SU-DHL-6 (cell line): ENCODE results near the gene TOP3A.

Experiments used
- H2AFZ ChIP-seq: fragments of 200-600 bp; sonication (generic); 2 replicates; pipeline ENCODE4 v1.6.1; 2014; ENCODE audit warnings: low read depth, mild to moderate bottlenecking, moderate library complexity, mixed read lengths, antibody characterized with exemption, low read length; ENCODE audit not compliant: severe bottlenecking
- H3F3A ChIP-seq: fragments of 200-600 bp; shearing (Covaris generic); 2 replicates; pipeline ENCODE4 v1.6.0; 2016; ENCODE audit warnings: antibody characterized with exemption, mild to moderate bottlenecking; ENCODE audit not compliant: insufficient read depth
- H3K27ac ChIP-seq: fragments of 200-600 bp; sonication (generic); 2 replicates; pipeline ENCODE4 v1.5.1; 2016; ENCODE audit warnings: low read depth, mild to moderate bottlenecking, low read length, moderate library complexity, mixed read lengths
- H3K27me3 ChIP-seq: fragments of 200-600 bp; sonication (generic), shearing (Covaris generic); 2 replicates; pipeline ENCODE4 v1.6.0; 2014; ENCODE audit warnings: mild to moderate bottlenecking, low read length
- H3K36me3 ChIP-seq: fragments of 200-600 bp; sonication (generic); 2 replicates; pipeline ENCODE4 v1.6.1; 2014; ENCODE audit warnings: mild to moderate bottlenecking, low read length, mixed read lengths
- H3K4me2 ChIP-seq: fragments of 300-600, 200-600 bp; shearing (Covaris generic), sonication (generic); 2 replicates; pipeline ENCODE4 v1.6.0; 2014; ENCODE audit warnings: low read length, low read depth, mild to moderate bottlenecking; ENCODE audit not compliant: poor library complexity, severe bottlenecking
- H3K4me3 ChIP-seq: fragments of 200-600 bp; sonication (generic); 2 replicates; pipeline ENCODE4 v1.5.1; 2014; ENCODE audit warnings: antibody characterized with exemption, low read length, mild to moderate bottlenecking, mixed read lengths; ENCODE audit not compliant: insufficient read depth, poor library complexity, severe bottlenecking
- H3K79me2 ChIP-seq: fragments of 200-600 bp; sonication (generic); 2 replicates; pipeline ENCODE4 v1.6.1; 2014; ENCODE audit warnings: mild to moderate bottlenecking, low read length, moderate library complexity; ENCODE audit not compliant: insufficient read depth
- H3K9ac ChIP-seq: fragments of 200-600 bp; sonication (generic); 2 replicates; pipeline ENCODE4 v1.7.0; 2014; ENCODE audit warnings: mild to moderate bottlenecking, low read length
- H3K9me2 ChIP-seq: fragments of 200-600 bp; sonication (generic); replicated peaks from 2 replicates; pipeline ENCODE4 v1.6.1; 2014; ENCODE audit warnings: low read length; ENCODE audit not compliant: insufficient read depth
- H3K9me3 ChIP-seq: fragments of 200-600 bp; sonication (generic); 2 replicates; pipeline ENCODE4 v1.6.1; 2014; ENCODE audit warnings: low read length, mixed read lengths; ENCODE audit not compliant: insufficient read depth
- H4K20me1 ChIP-seq: fragments of 200-600 bp; sonication (generic); 2 replicates; pipeline ENCODE4 v1.6.1; 2014; ENCODE audit warnings: low read depth, mild to moderate bottlenecking, antibody characterized with exemption, low read length, moderate library complexity, mixed read lengths
- CTCF ChIP-seq: fragments of 200-600 bp; sonication (generic); IDR thresholded peaks from one replicate; pipeline ENCODE4 v1.5.1; 2017; ENCODE audit warnings: antibody characterized with exemption, mild to moderate bottlenecking, low read length, moderate library complexity; ENCODE audit not compliant: insufficient read depth, poor library complexity, severe bottlenecking
- EZH2phosphoT487 ChIP-seq: fragments of 200-600 bp; sonication (generic), shearing (Covaris generic); conservative IDR thresholded peaks from 2 replicates; pipeline ENCODE4 v1.6.1; 2018; ENCODE audit warnings: mild to moderate bottlenecking, antibody characterized with exemption, low read length, moderate library complexity, mixed read lengths

TOP3A gene

GRCh38 chr17:18235743-18236256 is 79.0 kb downstream of the TOP3A start:
- Histone ChIP-seq H3K27me3 (no peaks in the 10 kb centered on the region), H3K4me2 (no peak overlapping the region), H3K9me2 (no peaks in the 10 kb centered on the region), H3K79me2 (no peaks in the 10 kb centered on the region), H3K27ac (no peak overlapping the region), H3K9ac (no peak overlapping the region), H2AFZ (no peak overlapping the region), H3K4me3 (no peak overlapping the region), H3K9me3 (no peaks in the 10 kb centered on the region), H4K20me1 (no peaks in the 10 kb centered on the region), H3F3A (no peaks in the 10 kb centered on the region), H3K36me3 (no peaks in the 10 kb centered on the region)
- no peak for TF ChIP-seq CTCF
- TF ChIP-seq EZH2phosphoT487 = no peak

GRCh38 chr17:18234853-18235380 is 79.9 kb downstream of the TOP3A start:
- Histone ChIP-seq H3K4me3 (no peak overlapping the region), H3K36me3 (no peaks in the 10 kb centered on the region), H3K27me3 (no peaks in the 10 kb centered on the region), H3K9me3 (no peaks in the 10 kb centered on the region), H2AFZ (no peak overlapping the region), H3K9me2 (no peaks in the 10 kb centered on the region), H3K79me2 (no peaks in the 10 kb centered on the region), H3K4me2 (no peak overlapping the region), H3F3A (no peaks in the 10 kb centered on the region), H3K9ac (no peak overlapping the region), H4K20me1 (no peaks in the 10 kb centered on the region), H3K27ac (no peak overlapping the region)
- TF ChIP-seq CTCF = no peak
- no peak for TF ChIP-seq EZH2phosphoT487

GRCh38 chr17:18233803-18234518 is 80.8 kb downstream of the TOP3A start:
- no peaks in the 10 kb centered on the region for H4K20me1 ChIP-seq
- no peaks in the 10 kb centered on the region for H3K79me2 ChIP-seq
- H3K9ac ChIP-seq = no peak overlapping the region
- no peak overlapping the region for H3K4me2 ChIP-seq
- no peaks in the 10 kb centered on the region for H3F3A ChIP-seq
- no peaks in the 10 kb centered on the region for H3K36me3 ChIP-seq
- H3K27me3 ChIP-seq = no peaks in the 10 kb centered on the region
- no peaks in the 10 kb centered on the region for H3K9me2 ChIP-seq
- TF ChIP-seq EZH2phosphoT487 = no peak
- TF ChIP-seq CTCF = no peak
- no peak overlapping the region for H3K27ac ChIP-seq
- no peaks in the 10 kb centered on the region for H3K9me3 ChIP-seq
- no peak overlapping the region for H3K4me3 ChIP-seq
- H2AFZ ChIP-seq = no peak overlapping the region
